Ovary (tissue), 9 donors: ENCODE measurements around the gene B4GAT1. TPM values are rescaled to one million over a fixed set of nuclear protein-coding genes. Genes with fewer than 3 reads are reported as not detected.
"Not testable (repeated sequence)": the region's sequence is repeated elsewhere in the genome, so short reads cannot be mapped to it uniquely, and the experiment has no call there.

Experiments
- DNase-seq, 5 donors: peaks; one replicate each; pipeline ENCODE4 v3.0.0-alpha.2; 2019 to 2020
- H3K27ac ChIP-seq, 2 donors: fragments of 200-600 bp; one replicate each; pipeline versions ENCODE4 v1.5.1 to v1.8.0; 2019 to 2022
- H3K27me3 ChIP-seq: fragments of 200-600 bp; one replicate; pipeline ENCODE4 v1.8.0; 2022
- H3K36me3 ChIP-seq: fragments of 200-600 bp; sonication (generic); one replicate; pipeline ENCODE4 v1.5.1; 2019
- H3K4me1 ChIP-seq: one replicate; pipeline ENCODE4 v1.8.1; 2013; ENCODE audit warnings: mild to moderate bottlenecking, moderate library complexity; ENCODE audit not compliant: insufficient read depth
- H3K4me3 ChIP-seq: fragments of 200-600 bp; sonication (generic); one replicate; pipeline ENCODE4 v1.5.1; 2017
- H3K9me3 ChIP-seq, 2 donors: fragments of 200-600 bp in 1 of 2; sonication (generic) in 1 of 2; one replicate each; pipeline versions ENCODE4 v1.5.1 to v1.8.1; 2013 to 2019; ENCODE audit warnings: mild to moderate bottlenecking in 1 of 2, moderate library complexity in 1 of 2
- CTCF ChIP-seq, 3 donors: fragments of 450-650 bp in 2 of 3; fragments of 200-600 bp in 1 of 3; IDR thresholded peaks; one replicate each; pipeline versions ENCODE4 v1.5.1 to v1.8.0; 2016 to 2022; ENCODE audit warnings: antibody characterized with exemption in 3 of 3, mild to moderate bottlenecking in 1 of 3
- EP300 ChIP-seq: sonication (generic); formaldehyde crosslinking; IDR thresholded peaks from one replicate; pipeline ENCODE4 v1.6.1; 2017; ENCODE audit warnings: antibody characterized with exemption
- POLR2A ChIP-seq: fragments of 450-650 bp; IDR thresholded peaks from one replicate; pipeline ENCODE4 v1.6.1; 2017; ENCODE audit warnings: antibody characterized with exemption, mild to moderate bottlenecking, moderate library complexity
- WGBS, 3 donors: extraction: QIAGEN DNeasy Blood & Tissue Kit in 1 of 3; methylation state at CpG; one replicate each; pipeline versions ENCODE4 v1.1.5 to v1.1.7; 2013 to 2017; 5-methylcytosine and 5-hydroxymethylcytosine counted together
- intact Hi-C, 4 donors: fragments of 100-400 bp; cut with DNase I; formaldehyde crosslinking; loops; one replicate each; pipeline versions ENCODE4 v1.11.0 to v1.15.1; 2022 to 2023
- polyA plus RNA-seq, 2 donors: library from polyadenylated mRNA; stranded (reverse); fragments of 200-250 nt in 1 of 2; fragments of 350-450 nt in 1 of 2; fragmentation: Illumina TruSeq in 1 of 2; extraction: RNeasy Lipid Tissue Mini Kit (QIAGEN cat#74804) in 1 of 2; gene quantifications; one replicate each; pipeline ENCODE4 v1.2.3, GENCODE V29; 2013 to 2014
- total RNA-seq, 7 donors: library from RNA; depleted of rRNA in 2 of 7; stranded (reverse); fragments of >200 nt in 2 of 7; fragmentation: NEBNext Ultra II Directional in 3 of 7; extraction: Animal tissue kit (Norgen Biotek cat#: 25700) in 3 of 7; gene quantifications; one replicate each; pipeline versions ENCODE4 v1.1.0 to v1.2.4, GENCODE V29; 2016 to 2023
- donor health status: DM: no; HTN: no; CAD: no; lungs with moderate emphysema.
- donor health status: DM: no; HTN: no; CAD: no.
- donor health status: Bipolar disorder and iron deficiency.
- donor health status: DM: yes; HTN: yes; CAD: no.
- donor health status: DM: no; HTN: no; CAD: no.
- donor health status: DM: yes; HTN: yes; CAD: no.

The B4GAT1 gene
- total and polyA plus RNA-seq, 9 donors = 30.7 to 54.2 (median 39.9) TPM

- H3K4me3 ChIP-seq = peak overlapping the region; percentile 8
- 7 to 9% (median 7%) methylated on average over 20 of the region's 20 CpGs for WGBS, 3 donors
- no peak overlapping the region for H3K27ac ChIP-seq
- no peaks in the 10 kb centered on the region for H3K27me3 ChIP-seq
- peaks cover 2% of the 10 kb centered on the region for H3K4me1 ChIP-seq
- intact Hi-C loops = loop anchor here in 1 of 4 donors (10.0 kb wide), 1 partner anchor 82 kb away; no protein-coding TSS in a partner anchor
- H3K9me3 ChIP-seq = no peaks in the 10 kb centered on the region
- no peaks in the 10 kb centered on the region for H3K36me3 ChIP-seq
- DNase-seq = peak; percentile 68 to 85 (median 79)
- TF ChIP-seq POLR2A (no peak), CTCF (IDR thresholded peaks at IDR 0.05) (peak; percentile 54 to 78 (median 61))
Observed at GRCh38 chr11:66386171-66387069, 39.0 kb upstream of the B4GAT1 start.

GRCh38 chr11:66384316-66384715, 36.9 kb upstream of the B4GAT1 start:
- 81 to 82% (median 81%) methylated on average over 13 of the region's 13 CpGs for WGBS, 3 donors
- not testable (repeated sequence) for H3K4me1 ChIP-seq, H3K9me3 ChIP-seq, H3K27me3 ChIP-seq, H3K4me3 ChIP-seq, DNase-seq, H3K36me3 ChIP-seq, H3K27ac ChIP-seq
- intact Hi-C loops = loop anchor here in 1 of 4 donors (10.0 kb wide), 1 partner anchor 80 kb away; no protein-coding TSS in a partner anchor

GRCh38 chr11:66380264-66380663, 32.8 kb upstream of the B4GAT1 start:
- not testable (repeated sequence) for H3K27me3 ChIP-seq, H3K27ac ChIP-seq, H3K4me3 ChIP-seq, H3K9me3 ChIP-seq, DNase-seq, H3K4me1 ChIP-seq, H3K36me3 ChIP-seq
- intact Hi-C loops = loop anchor here in 1 of 4 donors (10.0 kb wide), 1 partner anchor 75 kb away; no protein-coding TSS in a partner anchor
- 18 to 25% (median 21%) methylated on average over 7 of the region's 7 CpGs for WGBS, 3 donors

- H3K4me1 ChIP-seq, H3K4me3 ChIP-seq, H3K36me3 ChIP-seq, intact Hi-C loops, H3K27ac ChIP-seq, DNase-seq, H3K9me3 ChIP-seq, H3K27me3 ChIP-seq: not testable (repeated sequence)
- WGBS, 3 donors = 72 to 77% (median 72%) methylated on average over 9 of the region's 9 CpGs
Observed at GRCh38 chr11:66373690-66374287, 26.4 kb upstream of the B4GAT1 start.

GRCh38 chr11:66373265-66373664, 25.8 kb upstream of the B4GAT1 start:
- Histone ChIP-seq H3K36me3 (no peaks in the 10 kb centered on the region), H3K9me3 (no peaks in the 10 kb centered on the region), H3K27ac (no peak overlapping the region), H3K4me1 (no peaks in the 10 kb centered on the region), H3K27me3 (no peaks in the 10 kb centered on the region), H3K4me3 (no peak overlapping the region)
- TF ChIP-seq EP300 (no peak), CTCF (IDR thresholded peaks at IDR 0.05) (no peak), POLR2A (no peak)
- 46 to 54% (median 47%) methylated on average over 5 of the region's 5 CpGs for WGBS, 3 donors
- DNase-seq = no peak
- intact Hi-C loops = no loop called here
